CD4-positive, alpha-beta T cell (primary cell): ENCODE data around the gene PTPRF. TPM values are rescaled to one million over a fixed set of nuclear protein-coding genes. Genes with fewer than 3 reads are reported as not detected.

Experiments
- ATAC-seq: fragments of 200-7000 bp; cut with Tn5 transposase; one replicate; pipeline ENCODE4 v1.10.0; 2022; ENCODE audit warnings: mild to moderate bottlenecking; ENCODE audit not compliant: poor library complexity
- CTCF ChIA-PET: fragments of 350-600 bp; sonication (Branson Sonifier 250); formaldehyde crosslinking; loops from one replicate; lab custom pipeline; 2021; ENCODE audit warnings: antibody characterized with exemption, inconsistent platforms; lab: Charles Lee
- POLR2A ChIA-PET: fragments of 350-600 bp; sonication (Branson Sonifier 250); formaldehyde crosslinking; loops from one replicate; lab custom pipeline; 2021; ENCODE audit warnings: antibody characterized with exemption, inconsistent platforms; lab: Charles Lee
- DNase-seq, 14 experiments: peaks; one replicate each; pipeline ENCODE4 v3.0.0-alpha.2; 2013 to 2020; ENCODE audit warnings: mixed read lengths in 2 of 14
- H3K27ac ChIP-seq, 2 donors: one replicate each; pipeline versions ENCODE4 v1.5.1 to v1.7.0; 2013; ENCODE audit warnings: low read length in 2 of 2, low read depth in 1 of 2, mild to moderate bottlenecking in 1 of 2
- H3K27me3 ChIP-seq, 2 experiments: 1 replicate in 1 of 2; 2 replicates in 1 of 2; pipeline versions ENCODE4 v1.6.1 to v1.7.0; 2013; ENCODE audit warnings: low read length in 2 of 2, control low read depth in 1 of 2, mild to moderate bottlenecking in 1 of 2, moderate library complexity in 1 of 2; ENCODE audit not compliant: insufficient read depth in 2 of 2, control insufficient read depth in 1 of 2
- H3K36me3 ChIP-seq: one replicate; pipeline ENCODE4 v1.6.1; 2013; ENCODE audit warnings: low read length, control low read depth; ENCODE audit not compliant: insufficient read depth
- H3K4me1 ChIP-seq: one replicate; pipeline ENCODE4 v1.6.1; 2013; ENCODE audit warnings: low read length, control low read depth; ENCODE audit not compliant: insufficient read depth
- H3K4me3 ChIP-seq: one replicate; pipeline ENCODE4 v1.5.1; 2013; ENCODE audit warnings: mild to moderate bottlenecking, low read length, moderate library complexity
- H3K9me3 ChIP-seq, 2 experiments: 1 replicate in 1 of 2; 2 replicates in 1 of 2; pipeline versions ENCODE4 v1.6.1 to v1.7.0; 2013; ENCODE audit warnings: low read length in 2 of 2, mild to moderate bottlenecking in 2 of 2, control low read depth in 1 of 2, moderate library complexity in 1 of 2; ENCODE audit not compliant: control insufficient read depth in 1 of 2, insufficient read depth in 1 of 2
- H3K27ac Mint-ChIP-seq: one replicate; pipeline ENCODE4 v1.8.0; 2020; ENCODE audit warnings: mixed read lengths
- H3K27me3 Mint-ChIP-seq: one replicate; pipeline ENCODE4 v1.8.0; 2021; ENCODE audit warnings: mixed read lengths
- H3K36me3 Mint-ChIP-seq: one replicate; pipeline ENCODE4 v1.8.0; 2021; ENCODE audit warnings: low read depth, mixed read lengths
- H3K4me1 Mint-ChIP-seq: one replicate; pipeline ENCODE4 v1.8.0; 2021; ENCODE audit warnings: low read depth, mixed read lengths
- H3K4me3 Mint-ChIP-seq: one replicate; pipeline ENCODE4 v1.8.0; 2020; ENCODE audit warnings: mild to moderate bottlenecking, mixed read lengths
- H3K9me3 Mint-ChIP-seq: one replicate; pipeline ENCODE4 v1.8.0; 2020; ENCODE audit warnings: mixed read lengths
- CTCF ChIP-seq: fragments of 200-600 bp; IDR thresholded peaks from one replicate; pipeline ENCODE4 v1.8.0; 2022; ENCODE audit warnings: antibody characterized with exemption, mild to moderate bottlenecking
- intact Hi-C, 2 experiments: fragments of 100-400 bp; cut with DNase I in 1 of 2; cut with micrococcal nuclease in 1 of 2; formaldehyde crosslinking; loops; one replicate each; pipeline versions ENCODE4 v1.15.1 to v1.9.0; 2023 to 2025; cut with DNase I, micrococcal nuclease
- total RNA-seq, 174 experiments: library from RNA in 2 of 174; stranded (reverse) in 2 of 174; gene quantifications; one replicate each; pipeline ENCODE4 v1.2.3 and lab custom pipeline; 2021 to 2026

Gene PTPRF
- total RNA-seq, 2 experiments from 2014 or later, result 0.14 TPM

- H3K9me3 Mint-ChIP-seq, result no peaks in the 10 kb centered on the region
- intact Hi-C loops, result no loop called here
- CTCF ChIA-PET, result no interaction called here
Measured at GRCh38 chr1:43565600-43566360, 35.1 kb downstream of the PTPRF start.

GRCh38 chr1:43566382-43567044 is 35.8 kb downstream of the PTPRF start:
- Mint-ChIP-seq H3K27me3 (peaks cover 11% of the 10 kb centered on the region), H3K9me3 (no peaks in the 10 kb centered on the region), H3K4me1 (no peaks in the 10 kb centered on the region), H3K4me3 (peak overlapping the region; percentile 56), H3K36me3 (no peaks in the 10 kb centered on the region), H3K27ac (no peak overlapping the region)
- H3K9me3 ChIP-seq, result no peaks in the 10 kb centered on the region
- H3K36me3 ChIP-seq, result no peaks in the 10 kb centered on the region
- no peak for DNase-seq
- intact Hi-C loops, result no loop called here
- H3K27me3 ChIP-seq, result peaks cover 0 to 2% of the 10 kb centered on the region in 2 experiments
- TF ChIP-seq CTCF, result no peak
- ChIA-PET POLR2A (no interaction called here), CTCF (no interaction called here)
- H3K27ac ChIP-seq, result no peak overlapping the region
- H3K4me3 ChIP-seq, result no peak overlapping the region
- ATAC-seq, result no peak
- peaks cover 15% of the 10 kb centered on the region for H3K4me1 ChIP-seq

More at GRCh38 chr1:43565600-43566360, 35.1 kb downstream of the PTPRF start:
- no peak for TF ChIP-seq CTCF
- POLR2A ChIA-PET, result no interaction called here
- Mint-ChIP-seq H3K4me3 (peak overlapping the region; percentile 56), H3K27ac (no peak overlapping the region), H3K36me3 (no peaks in the 10 kb centered on the region), H3K27me3 (peaks cover 15% of the 10 kb centered on the region), H3K4me1 (no peaks in the 10 kb centered on the region)
- no peak overlapping the region for H3K27ac ChIP-seq
- H3K27me3 ChIP-seq, result peaks cover 0 to 2% of the 10 kb centered on the region in 2 experiments
- ATAC-seq (peak; percentile 77), DNase-seq (peak in 10 of 14 experiments; percentile 10 to 44 (median 29))
- H3K9me3 ChIP-seq, result no peaks in the 10 kb centered on the region
- no peaks in the 10 kb centered on the region for H3K36me3 ChIP-seq
- H3K4me3 ChIP-seq, result peak overlapping the region; percentile 54
- H3K4me1 ChIP-seq, result peaks cover 15% of the 10 kb centered on the region

- ChIA-PET POLR2A (no interaction called here), CTCF (no interaction called here)
- no peaks in the 10 kb centered on the region for H3K9me3 ChIP-seq
- Mint-ChIP-seq H3K36me3 (no peaks in the 10 kb centered on the region), H3K4me3 (no peak overlapping the region), H3K27me3 (peaks cover 6% of the 10 kb centered on the region), H3K4me1 (no peaks in the 10 kb centered on the region), H3K9me3 (no peaks in the 10 kb centered on the region), H3K27ac (no peak overlapping the region)
- H3K27ac ChIP-seq, result no peak overlapping the region
- H3K4me1 ChIP-seq, result peaks cover 15% of the 10 kb centered on the region
- no peak for TF ChIP-seq CTCF
- peaks cover 0 to 2% of the 10 kb centered on the region in 2 experiments for H3K27me3 ChIP-seq
- DNase-seq (no peak), ATAC-seq (no peak)
- no peaks in the 10 kb centered on the region for H3K36me3 ChIP-seq
- intact Hi-C loops, result no loop called here
- no peak overlapping the region for H3K4me3 ChIP-seq
Measured at GRCh38 chr1:43569175-43569574, 38.5 kb downstream of the PTPRF start.
